GM18511 (cell line): Measurements from ENCODE around the gene SIDT2.
"Not testable (repeated sequence)": the region's sequence is repeated elsewhere in the genome, so short reads cannot be mapped to it uniquely, and the experiment has no call there.

Source experiments
- ATAC-seq: cut with Tn5 transposase; IDR thresholded peaks from one replicate; pipeline ENCODE4 v1.9.1; 2021; ENCODE audit warnings: mild to moderate bottlenecking, moderate library complexity; ENCODE audit not compliant: unreplicated experiment

The SIDT2 gene

DNA sequence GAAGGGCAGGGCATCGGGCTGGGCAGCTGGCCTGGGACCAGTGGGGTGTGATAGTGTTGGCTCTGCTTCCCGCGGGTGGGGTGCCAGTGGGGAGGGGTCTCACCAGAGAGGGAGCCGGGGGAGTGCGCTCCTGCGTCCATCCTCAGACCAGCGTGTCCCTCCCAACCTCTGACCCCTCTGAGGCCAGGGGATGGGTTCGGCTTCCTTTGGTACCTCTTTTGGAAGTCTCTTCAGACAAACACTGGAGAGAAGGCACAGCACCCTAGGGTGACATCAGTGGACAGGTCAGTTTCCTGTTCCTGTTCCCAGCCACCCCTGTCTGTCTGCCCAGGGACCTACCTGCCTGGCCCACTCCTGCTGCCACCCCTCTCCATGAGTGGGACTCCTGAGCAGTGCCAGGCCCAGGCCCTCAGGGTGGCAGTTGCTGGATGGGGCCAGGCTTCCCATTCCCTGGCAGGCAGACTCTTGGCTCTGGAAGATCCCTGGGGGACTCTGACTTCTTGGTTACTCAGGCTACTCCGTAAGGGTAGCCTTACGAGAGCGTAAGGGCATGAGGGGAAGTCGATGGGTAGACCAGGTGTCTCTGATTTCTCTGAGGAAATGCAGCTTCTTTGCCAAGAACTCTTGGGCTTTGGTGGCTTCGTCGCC, 23.2 kb downstream of the SIDT2 start:
- ATAC-seq = no peak

GRCh38 chr11:117202386-117203068, 24.0 kb downstream of the SIDT2 start:
- no peak for ATAC-seq

DNA sequence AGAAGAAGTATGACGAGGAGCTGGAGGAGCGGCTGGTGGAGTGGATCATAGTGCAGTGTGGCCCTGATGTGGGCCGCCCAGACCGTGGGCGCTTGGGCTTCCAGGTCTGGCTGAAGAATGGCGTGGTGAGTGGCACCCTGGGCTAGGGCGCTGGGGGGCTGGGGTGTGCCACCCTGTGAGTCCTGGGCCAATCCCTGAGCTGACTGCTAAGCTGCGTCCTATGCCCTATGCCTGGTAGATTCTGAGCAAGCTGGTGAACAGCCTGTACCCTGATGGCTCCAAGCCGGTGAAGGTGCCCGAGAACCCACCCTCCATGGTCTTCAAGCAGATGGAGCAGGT, 24.5 kb downstream of the SIDT2 start:
- ATAC-seq = no peak

DNA sequence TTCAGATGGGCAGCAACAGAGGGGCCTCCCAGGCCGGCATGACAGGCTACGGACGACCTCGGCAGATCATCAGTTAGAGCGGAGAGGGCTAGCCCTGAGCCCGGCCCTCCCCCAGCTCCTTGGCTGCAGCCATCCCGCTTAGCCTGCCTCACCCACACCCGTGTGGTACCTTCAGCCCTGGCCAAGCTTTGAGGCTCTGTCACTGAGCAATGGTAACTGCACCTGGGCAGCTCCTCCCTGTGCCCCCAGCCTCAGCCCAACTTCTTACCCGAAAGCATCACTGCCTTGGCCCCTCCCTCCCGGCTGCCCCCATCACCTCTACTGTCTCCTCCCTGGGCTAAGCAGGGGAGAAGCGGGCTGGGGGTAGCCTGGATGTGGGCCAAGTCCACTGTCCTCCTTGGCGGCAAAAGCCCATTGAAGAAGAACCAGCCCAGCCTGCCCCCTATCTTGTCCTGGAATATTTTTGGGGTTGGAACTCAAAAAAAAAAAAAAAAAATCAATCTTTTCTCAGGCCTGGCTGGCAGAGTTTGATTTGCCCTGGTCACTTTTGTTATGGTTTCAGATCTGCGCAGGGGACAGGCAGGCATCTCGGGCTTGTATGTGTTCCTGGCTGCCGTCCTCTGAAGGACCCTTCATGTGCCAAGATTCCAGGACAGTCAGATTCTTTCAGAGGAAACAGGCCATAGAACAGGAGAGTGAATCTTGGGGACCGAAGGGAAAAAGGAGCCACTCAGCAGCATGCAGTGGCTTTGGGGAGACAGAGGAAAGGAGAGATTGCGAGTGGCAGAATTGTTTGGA, 25.9 kb downstream of the SIDT2 start:
- no peak for ATAC-seq

DNA sequence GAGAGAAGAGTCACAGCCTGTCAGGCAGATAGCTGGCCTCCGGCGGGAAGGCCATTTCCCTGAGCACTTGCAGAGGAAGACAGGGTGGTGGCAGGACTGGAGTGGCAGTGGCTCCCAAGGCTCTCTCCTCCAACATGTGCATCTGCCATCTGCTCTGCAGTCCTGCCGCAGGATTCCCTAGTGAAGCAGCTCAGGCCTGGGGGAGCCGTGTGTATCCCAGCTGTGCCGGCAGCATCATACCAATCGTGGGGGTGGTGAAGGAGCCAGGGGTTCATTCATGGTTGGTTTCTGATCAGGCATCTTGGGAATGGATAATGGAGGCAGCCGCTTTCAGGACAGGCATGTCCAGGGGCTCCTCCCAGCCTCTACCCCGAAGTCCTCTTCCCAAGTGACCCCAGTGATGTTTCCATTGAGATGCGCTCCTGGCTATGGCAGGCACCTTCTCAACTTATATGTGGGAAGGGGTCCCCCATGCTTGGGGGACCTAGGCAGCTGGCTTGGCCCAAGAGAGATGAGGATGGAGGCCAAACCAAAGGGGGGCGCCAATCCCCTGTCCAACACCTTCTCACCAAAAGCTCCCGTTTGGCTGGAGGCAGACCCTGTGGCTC, 26.8 kb downstream of the SIDT2 start:
- no peak for ATAC-seq

GRCh38 chr11:117206111-117206510, 27.6 kb downstream of the SIDT2 start:
- ATAC-seq = not testable (repeated sequence)

GRCh38 chr11:117206859-117207258, 28.3 kb downstream of the SIDT2 start:
- not testable (repeated sequence) for ATAC-seq

DNA sequence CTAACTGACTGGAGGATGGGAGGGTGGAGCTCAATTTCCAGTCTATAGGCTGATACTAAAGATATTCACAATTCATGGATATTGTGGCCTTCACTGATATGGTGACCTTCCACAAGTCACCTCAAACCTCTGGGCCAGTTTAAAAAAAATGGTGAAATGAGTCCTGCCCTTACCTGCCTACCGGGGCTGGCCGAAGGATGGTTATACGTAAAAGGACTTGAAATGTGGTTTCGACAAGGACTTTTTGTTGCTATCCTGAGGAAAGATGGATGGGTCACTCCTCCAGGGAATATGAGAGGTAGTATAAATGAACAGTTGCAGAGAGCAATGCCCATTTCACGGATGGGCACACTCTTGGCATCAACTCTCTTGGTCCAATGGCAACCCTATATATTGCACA, 28.9 kb downstream of the SIDT2 start:
- not testable (repeated sequence) for ATAC-seq

DNA sequence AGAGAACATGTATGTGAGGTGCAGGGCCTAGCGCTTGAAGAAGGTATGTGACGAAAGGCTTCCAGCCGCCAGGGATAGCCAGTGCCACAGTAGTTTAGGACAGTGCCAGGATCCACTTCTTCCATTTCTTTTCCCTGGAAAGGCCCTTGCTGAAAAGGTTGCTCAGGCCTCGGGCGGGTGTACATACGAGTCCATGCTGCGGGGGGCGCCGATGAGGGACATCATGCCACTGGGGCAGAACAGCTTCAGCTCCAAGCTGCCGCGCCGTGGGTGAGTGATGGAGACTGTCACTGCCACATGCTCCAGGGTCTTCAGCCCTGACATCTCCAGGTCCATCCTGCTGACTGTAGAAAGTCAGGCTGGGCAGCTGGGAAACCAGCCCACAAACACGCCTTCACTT, 30.2 kb downstream of the SIDT2 start:
- not testable (repeated sequence) for ATAC-seq

- not testable (repeated sequence) for ATAC-seq
Observed at GRCh38 chr11:117209351-117210125, 31.0 kb downstream of the SIDT2 start.

GRCh38 chr11:117210620-117211019, 32.1 kb downstream of the SIDT2 start:
- no peak for ATAC-seq

DNA sequence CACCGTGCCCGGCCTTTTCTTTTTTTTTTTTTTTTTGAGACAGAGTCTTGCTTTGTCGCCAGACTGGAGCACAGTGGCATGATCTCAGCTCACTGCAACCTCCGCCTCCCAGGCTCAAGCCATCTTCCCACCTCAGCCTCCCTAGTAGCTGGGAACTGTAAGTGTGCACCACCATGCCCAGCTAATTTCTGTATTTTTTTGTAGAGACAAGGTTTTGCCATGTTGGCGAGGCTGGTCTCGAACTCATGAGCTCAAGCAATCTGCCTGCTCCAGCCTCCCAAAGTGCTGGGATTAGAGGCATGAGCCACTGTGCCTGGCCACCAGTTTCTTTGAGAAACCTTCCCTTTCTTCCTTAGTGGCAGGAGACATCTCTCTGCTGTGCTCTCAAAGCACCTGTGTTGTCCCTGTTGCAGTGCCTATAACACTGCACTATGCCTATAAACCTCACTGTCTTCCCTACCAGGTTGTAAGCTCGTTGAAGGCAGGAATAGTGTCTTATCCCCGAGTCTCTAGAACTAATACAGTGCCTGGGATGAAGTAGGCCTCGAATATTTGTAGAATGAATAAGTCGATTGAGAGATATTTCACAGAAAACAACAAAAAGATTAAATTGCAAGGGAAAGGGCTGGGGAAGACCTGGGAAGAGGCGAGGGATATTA, 34.3 kb downstream of the SIDT2 start:
- no peak for ATAC-seq

GRCh38 chr11:117214404-117215110, 36.0 kb downstream of the SIDT2 start:
- ATAC-seq = no peak

- no peak for ATAC-seq
Observed at GRCh38 chr11:117217141-117218084, 38.9 kb downstream of the SIDT2 start.

DNA sequence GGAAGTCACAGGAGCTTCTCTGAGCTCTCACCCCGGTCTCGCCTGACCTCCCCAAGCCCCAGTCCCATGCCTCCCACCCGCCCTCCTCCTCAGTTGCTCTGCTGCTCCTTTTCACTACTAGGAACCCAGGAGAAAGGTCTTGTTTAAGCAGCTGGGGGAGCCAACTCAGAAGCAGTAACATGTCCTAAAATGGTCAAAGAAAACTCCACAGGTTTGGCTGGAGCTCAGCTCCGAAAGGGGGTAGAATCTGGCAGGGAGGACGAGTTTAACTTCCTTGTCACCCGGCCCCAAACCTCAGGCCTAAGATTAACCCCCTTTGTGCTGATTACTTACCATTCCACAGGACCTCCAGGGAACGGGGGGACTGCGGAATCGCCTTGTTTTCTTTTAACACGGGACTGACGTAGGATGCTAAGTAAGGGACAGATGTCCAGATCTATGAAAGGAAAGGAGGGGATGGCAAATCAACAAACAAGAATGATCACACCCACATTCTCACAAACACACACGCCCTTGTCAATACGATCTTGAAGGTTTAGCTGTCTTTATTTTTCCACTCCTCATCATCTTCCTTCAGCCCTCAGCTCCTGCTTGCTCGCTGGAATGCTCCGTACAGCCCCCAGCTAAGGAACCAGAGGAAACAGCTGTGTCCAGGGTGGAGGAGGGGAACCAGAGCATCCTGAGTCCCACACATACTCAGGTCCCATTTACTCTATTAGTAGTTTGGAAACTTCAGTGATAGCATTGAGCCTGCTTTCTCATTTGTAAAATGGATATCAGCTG, 39.8 kb downstream of the SIDT2 start:
- no peak for ATAC-seq

GRCh38 chr11:117219001-117219400, 40.5 kb downstream of the SIDT2 start:
- no peak for ATAC-seq

DNA sequence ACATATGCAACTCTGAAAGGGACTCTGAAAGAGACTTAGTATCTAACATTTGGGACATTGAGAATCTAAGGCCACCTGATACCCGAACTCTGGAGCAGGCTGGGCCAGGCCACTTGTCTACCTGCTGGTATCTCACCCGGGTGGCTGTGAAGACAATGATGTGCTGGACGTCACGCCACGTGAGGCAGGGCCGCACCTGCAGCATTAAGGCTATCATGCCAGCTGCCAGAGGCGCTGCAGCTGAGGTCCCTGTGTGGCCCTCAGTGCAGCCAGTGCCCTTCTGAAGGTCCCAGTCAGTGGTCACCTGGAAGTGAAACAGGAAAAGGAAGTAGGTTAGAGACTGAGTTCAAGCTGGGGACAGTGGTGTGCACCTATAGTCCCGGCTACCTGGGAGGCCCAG, 40.9 kb downstream of the SIDT2 start:
- ATAC-seq = no peak

DNA sequence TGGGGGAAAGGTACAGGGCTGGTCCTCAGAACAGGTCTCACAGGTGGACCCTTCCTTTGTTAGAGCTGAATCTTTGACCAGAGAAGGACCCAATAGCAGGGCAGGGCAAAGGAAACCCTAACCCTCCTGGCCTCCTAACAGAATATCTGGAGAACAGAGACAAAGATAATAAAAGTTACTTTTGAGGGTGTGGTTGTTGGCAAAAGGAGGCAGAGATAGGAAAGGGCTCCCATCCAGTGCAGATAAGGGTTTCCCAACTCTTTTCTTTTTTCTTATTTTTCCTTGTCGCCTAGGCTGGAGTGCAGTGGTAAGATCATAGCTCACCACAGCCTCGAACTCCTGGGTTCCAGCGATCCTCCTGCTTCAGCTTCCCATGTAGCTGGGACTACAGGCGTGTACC, 41.5 kb downstream of the SIDT2 start:
- no peak for ATAC-seq
